IPS-18a (cell line): ENCODE measurements around the gene RDH16.

Source experiments
- H3K27ac ChIP-seq: one replicate; pipeline ENCODE4 v1.5.1; 2013; ENCODE audit warnings: low read length
- H3K27me3 ChIP-seq: one replicate; pipeline ENCODE4 v1.6.1; 2013; ENCODE audit warnings: mild to moderate bottlenecking, low read length; ENCODE audit not compliant: control insufficient read depth, insufficient read depth
- H3K36me3 ChIP-seq: one replicate; pipeline ENCODE4 v1.6.1; 2013; ENCODE audit warnings: low read depth, low read length; ENCODE audit not compliant: control insufficient read depth
- H3K4me1 ChIP-seq: one replicate; pipeline ENCODE4 v1.6.1; 2013; ENCODE audit warnings: low read depth, low read length; ENCODE audit not compliant: control insufficient read depth
- H3K4me3 ChIP-seq: one replicate; pipeline ENCODE4 v1.5.1; 2013; ENCODE audit warnings: low read length
- H3K9ac ChIP-seq: one replicate; pipeline ENCODE4 v1.6.1; 2013; ENCODE audit warnings: mild to moderate bottlenecking, low read length, moderate library complexity
- H3K9me3 ChIP-seq: one replicate; pipeline ENCODE4 v1.6.1; 2013; ENCODE audit warnings: low read depth, low read length; ENCODE audit not compliant: control insufficient read depth

RDH16 gene, protein sequence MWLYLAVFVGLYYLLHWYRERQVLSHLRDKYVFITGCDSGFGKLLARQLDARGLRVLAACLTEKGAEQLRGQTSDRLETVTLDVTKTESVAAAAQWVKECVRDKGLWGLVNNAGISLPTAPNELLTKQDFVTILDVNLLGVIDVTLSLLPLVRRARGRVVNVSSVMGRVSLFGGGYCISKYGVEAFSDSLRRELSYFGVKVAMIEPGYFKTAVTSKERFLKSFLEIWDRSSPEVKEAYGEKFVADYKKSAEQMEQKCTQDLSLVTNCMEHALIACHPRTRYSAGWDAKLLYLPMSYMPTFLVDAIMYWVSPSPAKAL

DNA sequence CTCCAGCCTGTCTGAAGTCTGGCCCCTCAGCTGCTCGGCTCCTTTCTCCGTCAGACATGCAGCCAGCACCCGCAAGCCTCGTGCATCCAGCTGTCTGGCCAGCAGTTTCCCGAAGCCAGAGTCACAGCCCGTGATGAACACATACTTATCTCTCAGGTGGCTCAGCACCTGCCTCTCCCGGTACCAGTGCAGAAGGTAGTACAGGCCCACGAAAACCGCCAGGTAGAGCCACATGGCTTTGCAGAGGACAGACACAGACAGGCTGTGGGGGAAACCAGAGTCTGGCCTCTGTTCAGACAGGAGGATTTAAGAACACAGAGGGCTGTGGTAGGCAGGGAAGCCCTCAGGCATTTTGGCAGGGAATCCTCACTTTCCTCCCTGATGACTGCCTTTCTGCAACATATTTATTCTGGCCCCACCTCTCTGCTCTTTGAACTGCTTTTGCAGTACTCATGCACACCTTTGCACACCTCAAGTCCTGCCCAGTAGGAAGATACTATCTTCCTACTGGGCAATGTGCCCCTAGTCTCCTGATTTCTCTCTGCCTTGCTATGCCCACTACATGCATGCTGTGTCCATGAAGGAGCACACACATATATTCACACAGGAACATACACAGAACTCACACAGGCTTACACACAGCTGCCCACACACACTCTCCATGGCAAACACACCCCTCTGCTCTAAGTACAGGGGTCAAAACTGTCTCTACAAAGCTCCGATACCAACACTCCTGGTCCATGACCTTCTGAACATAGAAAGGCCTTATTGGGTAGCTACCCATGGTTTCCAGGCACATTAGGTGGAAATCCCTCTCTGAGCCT, at the start of gene RDH16:
TSS of gene RDH16 (minus strand) at position 380 of the 824 bp plus-strand sequence. CDS start at position 234, 146 bp downstream.
- Histone ChIP-seq H3K9ac (no peak within 1 kb of the TSS), H3K9me3 (peaks cover 5% of the 10 kb centered on the region), H3K27ac (no peak within 1 kb of the TSS), H3K4me1 (no peaks in the 10 kb centered on the region), H3K4me3 (no peak within 1 kb of the TSS), H3K36me3 (no peaks in the 10 kb centered on the region), H3K27me3 (no peaks in the 10 kb centered on the region)

DNA sequence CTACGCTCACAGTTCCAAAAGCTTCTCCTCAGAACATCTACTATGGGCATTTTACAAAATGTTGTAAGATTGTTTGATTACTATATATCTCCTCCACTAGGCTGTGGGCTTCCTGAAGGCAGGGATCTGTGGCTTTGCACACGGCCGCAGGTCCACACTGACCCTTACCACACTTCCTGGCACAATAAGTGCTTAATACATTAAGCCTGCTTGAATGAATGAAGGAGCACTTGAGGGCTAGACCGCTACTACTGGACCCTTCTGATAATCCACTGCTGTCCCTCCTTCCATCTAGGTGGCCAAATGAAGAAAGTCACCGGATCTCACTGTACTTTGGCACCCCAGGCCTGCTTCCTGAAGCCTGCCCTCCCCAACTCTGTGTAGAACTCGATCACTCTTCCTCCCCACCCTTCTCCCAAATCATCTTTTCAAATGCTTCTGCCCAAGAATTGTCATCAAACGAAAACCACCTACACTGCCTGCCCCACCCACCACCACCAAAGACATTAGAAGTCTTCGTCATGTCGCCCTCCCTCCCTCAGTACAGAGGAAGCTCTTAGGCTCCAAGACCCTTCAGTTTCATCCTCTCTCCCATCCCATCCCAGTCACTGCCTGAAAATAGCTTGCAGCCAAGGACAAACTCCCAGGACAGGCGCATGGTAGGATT, 49.5 kb upstream of the RDH16 start:
- H3K9me3 ChIP-seq, result no peaks in the 10 kb centered on the region
- no peak overlapping the region for H3K27ac ChIP-seq
- no peaks in the 10 kb centered on the region for H3K27me3 ChIP-seq
- H3K4me3 ChIP-seq, result peak overlapping the region; percentile 31
- no peak overlapping the region for H3K9ac ChIP-seq
- peaks cover 30% of the 10 kb centered on the region for H3K36me3 ChIP-seq
- peaks cover 30% of the 10 kb centered on the region for H3K4me1 ChIP-seq

DNA sequence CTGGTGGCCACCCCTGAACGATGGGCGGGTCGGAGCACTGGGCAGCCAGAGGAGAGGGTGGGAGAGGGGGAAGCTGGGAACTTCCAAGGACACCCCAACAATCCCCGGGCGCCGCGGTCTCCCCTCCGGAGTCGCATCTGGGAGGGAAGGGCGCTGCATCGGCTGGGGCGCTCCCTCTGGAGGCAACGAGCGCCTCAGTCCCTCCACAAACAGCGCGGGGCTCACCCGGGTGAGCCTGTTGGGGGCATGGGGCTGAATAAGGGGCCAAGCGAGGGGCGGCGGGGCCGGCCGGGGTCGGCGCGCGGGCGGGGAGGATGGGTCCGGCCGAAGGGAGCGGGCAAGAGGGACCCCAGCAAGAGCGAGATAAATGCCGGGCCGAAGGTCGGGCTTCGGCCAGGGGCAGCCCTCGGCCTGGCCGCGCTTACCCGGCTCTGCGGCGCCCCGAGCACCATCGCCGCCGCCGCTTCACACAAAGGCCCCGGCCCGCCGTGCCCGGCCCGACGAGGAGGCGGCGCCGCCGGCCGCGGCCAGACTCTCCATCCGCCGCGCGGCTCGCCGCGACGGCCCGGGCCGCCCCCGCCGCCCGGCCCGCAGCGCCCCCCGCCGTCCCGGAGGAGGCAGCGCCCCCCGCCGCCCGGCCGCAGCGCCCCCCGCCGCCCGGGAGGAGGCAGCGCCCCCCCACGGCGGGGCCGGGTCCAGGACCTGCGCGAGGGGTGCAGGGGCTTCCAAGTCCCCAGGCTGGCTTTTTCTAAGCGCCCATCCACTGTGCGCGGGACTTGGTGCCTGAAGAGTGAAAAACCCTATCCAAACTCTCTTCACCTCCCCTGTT, 48.8 kb upstream of the RDH16 start, which contains the start of gene ZBTB39:
TSS of gene ZBTB39 (minus strand) at position 567 of the 829 bp plus-strand sequence. CDS start 1,629 bp downstream, outside the sequence.
- Histone ChIP-seq H3K4me1 (peaks cover 30% of the 10 kb centered on the region), H3K27me3 (no peaks in the 10 kb centered on the region), H3K27ac (peak within 1 kb of the TSS; percentile 42), H3K4me3 (peak within 1 kb of the TSS; percentile 93), H3K9me3 (no peaks in the 10 kb centered on the region), H3K9ac (peak within 1 kb of the TSS; percentile 86), H3K36me3 (peaks cover 32% of the 10 kb centered on the region)

DNA sequence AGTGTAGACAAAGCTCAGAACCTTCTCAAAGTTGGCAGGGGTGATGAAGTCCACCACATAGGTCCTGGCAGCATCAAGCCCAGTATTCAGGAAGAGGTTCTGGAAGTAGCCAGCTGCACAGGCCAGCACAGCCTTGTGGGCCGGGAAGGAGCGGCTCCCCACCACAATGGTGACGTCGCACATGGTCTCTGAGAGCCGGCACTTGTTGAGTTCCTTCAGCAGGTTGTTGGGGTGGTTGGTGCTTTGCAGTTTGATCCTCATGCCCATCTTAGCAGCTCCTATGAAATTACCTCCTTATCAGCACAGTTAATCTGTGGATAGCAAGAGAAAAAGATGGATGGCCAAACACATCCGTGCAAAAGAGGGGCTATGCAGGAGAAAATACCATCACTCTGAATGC, 47.2 kb upstream of the RDH16 start:
- H3K27ac ChIP-seq, result no peak overlapping the region
- no peak overlapping the region for H3K9ac ChIP-seq
- H3K9me3 ChIP-seq, result no peaks in the 10 kb centered on the region
- peaks cover 41% of the 10 kb centered on the region for H3K36me3 ChIP-seq
- H3K27me3 ChIP-seq, result no peaks in the 10 kb centered on the region
- peak overlapping the region; percentile 93 for H3K4me3 ChIP-seq
- peaks cover 15% of the 10 kb centered on the region for H3K4me1 ChIP-seq

DNA sequence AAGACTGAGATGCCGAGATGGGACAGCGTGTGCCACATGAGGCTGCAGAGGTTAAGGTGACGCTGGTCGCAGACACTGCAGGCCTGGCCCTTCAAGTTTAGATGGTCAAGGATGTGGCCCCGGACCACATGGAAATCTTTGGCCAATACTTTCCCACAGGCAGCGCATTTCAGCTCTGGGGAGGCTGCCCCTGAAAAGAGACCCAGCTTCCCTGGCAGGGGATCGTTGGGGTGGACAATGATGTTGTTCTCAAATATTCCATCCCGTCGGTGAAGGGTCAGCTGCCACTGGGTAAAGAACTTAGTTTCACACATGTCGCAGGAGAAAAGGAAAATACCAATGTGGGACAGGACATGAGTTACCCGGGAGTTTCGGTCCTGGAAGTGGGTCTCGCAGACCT, 46.0 kb upstream of the RDH16 start:
- Histone ChIP-seq H3K9me3 (no peaks in the 10 kb centered on the region), H3K4me3 (no peak overlapping the region), H3K27ac (no peak overlapping the region), H3K36me3 (peaks cover 41% of the 10 kb centered on the region), H3K27me3 (no peaks in the 10 kb centered on the region), H3K9ac (no peak overlapping the region), H3K4me1 (peaks cover 9% of the 10 kb centered on the region)

DNA sequence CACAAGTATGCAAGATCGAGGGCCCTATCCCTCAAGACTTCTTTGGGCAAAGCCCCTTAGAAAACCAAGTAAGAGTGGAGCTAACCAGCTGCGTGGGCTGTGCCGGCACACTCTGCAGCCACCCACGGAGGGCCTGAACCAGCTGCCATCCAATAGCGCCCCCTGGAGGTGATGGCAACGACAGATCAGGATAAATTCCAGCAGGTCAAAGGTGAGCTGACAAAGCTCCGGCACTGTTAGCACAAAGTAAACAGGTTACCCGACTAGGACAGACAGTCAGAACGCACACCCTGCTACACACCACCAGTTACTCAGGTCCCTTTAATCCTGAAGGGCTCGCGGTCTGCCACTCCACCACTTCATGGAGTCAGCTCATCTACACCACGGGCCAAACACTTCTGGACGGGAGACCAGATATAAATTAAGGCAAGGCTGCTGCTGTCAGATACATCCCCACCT, 44.1 kb upstream of the RDH16 start:
- Histone ChIP-seq H3K4me3 (no peak overlapping the region), H3K9me3 (no peaks in the 10 kb centered on the region), H3K36me3 (peaks cover 41% of the 10 kb centered on the region), H3K9ac (no peak overlapping the region), H3K27ac (no peak overlapping the region), H3K4me1 (peaks cover 7% of the 10 kb centered on the region), H3K27me3 (no peaks in the 10 kb centered on the region)

DNA sequence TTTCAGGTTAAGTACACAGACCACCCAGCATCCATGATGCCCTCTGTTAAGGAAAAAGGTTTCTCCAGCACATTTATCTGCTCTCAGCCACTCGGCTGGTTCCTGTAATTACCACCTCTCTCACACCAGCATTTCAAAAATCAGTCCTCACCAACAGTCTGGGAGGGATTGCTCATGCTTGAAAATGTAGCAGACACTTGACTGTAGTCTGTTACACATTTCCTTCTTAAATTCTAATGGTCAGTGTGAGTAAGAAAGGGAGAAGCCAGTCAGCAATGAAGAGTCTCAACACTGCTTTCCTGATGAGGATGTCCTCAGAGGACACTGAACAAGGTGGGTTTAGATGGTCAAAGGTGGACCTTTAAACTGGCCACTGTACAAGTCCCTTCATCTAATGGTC, 43.0 kb upstream of the RDH16 start:
- H3K9ac ChIP-seq, result no peak overlapping the region
- H3K36me3 ChIP-seq, result peaks cover 41% of the 10 kb centered on the region
- peaks cover 6% of the 10 kb centered on the region for H3K4me1 ChIP-seq
- no peaks in the 10 kb centered on the region for H3K9me3 ChIP-seq
- H3K27me3 ChIP-seq, result no peaks in the 10 kb centered on the region
- H3K27ac ChIP-seq, result no peak overlapping the region
- H3K4me3 ChIP-seq, result no peak overlapping the region

DNA sequence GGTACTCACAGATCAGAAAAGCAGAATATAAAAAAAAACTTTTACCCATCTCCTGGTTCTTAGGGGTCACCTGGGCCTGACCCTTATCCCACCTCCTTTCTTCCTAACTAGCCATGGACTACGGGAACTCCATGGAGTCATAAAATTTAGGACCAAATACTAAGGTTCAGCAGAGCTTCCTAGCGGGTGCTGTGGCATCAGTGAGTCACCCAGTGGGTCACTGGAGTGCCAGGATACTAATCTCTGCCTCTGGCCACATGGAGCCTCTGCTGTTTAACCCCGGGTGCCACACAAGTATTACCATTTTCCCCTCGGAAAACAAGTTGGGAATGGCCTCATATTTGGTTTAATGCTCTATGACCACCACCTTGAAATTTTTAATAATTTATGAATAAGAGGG, 42.0 kb upstream of the RDH16 start:
- no peaks in the 10 kb centered on the region for H3K27me3 ChIP-seq
- no peaks in the 10 kb centered on the region for H3K9me3 ChIP-seq
- peaks cover 36% of the 10 kb centered on the region for H3K36me3 ChIP-seq
- no peaks in the 10 kb centered on the region for H3K4me1 ChIP-seq
- H3K9ac ChIP-seq, result no peak overlapping the region
- no peak overlapping the region for H3K27ac ChIP-seq
- no peak overlapping the region for H3K4me3 ChIP-seq

DNA sequence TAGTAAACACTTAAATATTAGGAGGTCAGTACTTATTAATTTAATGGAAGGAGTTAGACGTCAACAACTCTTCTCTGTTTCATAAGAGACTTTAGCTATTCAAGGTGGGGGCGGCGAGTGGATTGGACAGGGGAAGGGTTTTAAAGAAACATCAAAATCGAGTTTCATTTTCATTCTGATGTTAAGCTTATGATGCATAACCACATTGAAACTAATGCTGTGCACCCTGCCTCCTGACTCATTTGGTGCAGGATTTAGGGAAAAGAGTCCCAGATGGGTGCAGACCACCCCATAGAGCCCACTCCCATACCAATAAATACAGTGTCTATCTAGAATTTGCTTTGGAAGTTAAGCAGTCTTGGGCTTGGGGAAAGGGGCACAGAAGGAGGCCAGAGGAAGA, 41.6 kb upstream of the RDH16 start:
- Histone ChIP-seq H3K27me3 (no peaks in the 10 kb centered on the region), H3K27ac (no peak overlapping the region), H3K4me3 (no peak overlapping the region), H3K4me1 (no peaks in the 10 kb centered on the region), H3K36me3 (peaks cover 31% of the 10 kb centered on the region), H3K9ac (no peak overlapping the region), H3K9me3 (no peaks in the 10 kb centered on the region)

DNA sequence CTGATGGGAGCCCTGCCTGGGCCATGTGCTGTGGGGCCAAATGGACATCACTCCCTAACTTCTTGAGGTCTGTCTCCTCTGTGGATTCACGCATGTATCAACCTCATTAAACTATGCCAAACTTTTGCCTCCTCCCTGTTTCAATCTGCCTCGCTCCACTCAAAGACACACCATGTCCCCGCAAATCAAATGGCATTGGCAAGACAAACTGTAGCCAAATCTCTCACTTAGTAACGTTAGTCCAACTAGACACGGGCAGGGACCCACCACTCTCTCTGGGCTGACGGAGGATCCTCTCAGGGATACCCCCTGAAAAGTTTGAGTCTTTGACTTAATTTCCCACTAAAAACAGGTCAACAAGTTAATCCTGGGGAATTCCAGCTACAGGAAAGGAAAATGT, 40.9 kb upstream of the RDH16 start:
- Histone ChIP-seq H3K9ac (no peak overlapping the region), H3K9me3 (no peaks in the 10 kb centered on the region), H3K27me3 (no peaks in the 10 kb centered on the region), H3K27ac (no peak overlapping the region), H3K4me3 (no peak overlapping the region), H3K36me3 (peaks cover 25% of the 10 kb centered on the region), H3K4me1 (no peaks in the 10 kb centered on the region)
